Coronary artery (tissue), 2 donors: Measurements from ENCODE around the gene DLGAP3.

ENCODE experiments used
- DNase-seq: peaks from one replicate; pipeline ENCODE4 v3.0.0-alpha.2; 2017; ENCODE audit warnings: low spot score
- H3K27ac ChIP-seq, 2 donors: fragments of 200-600 bp; sonication (generic); one replicate each; pipeline ENCODE4 v1.5.1; 2016 to 2019
- H3K4me3 ChIP-seq: fragments of 200-600 bp; sonication (generic); 2 replicates; pipeline ENCODE4 v1.5.1; 2016; ENCODE audit warnings: mild to moderate bottlenecking, moderate library complexity
- TF ChIP-seq, protein P1 (sequence below): fragments of 200-600 bp; sonication (generic); IDR thresholded peaks from one replicate; pipeline ENCODE4 v1.5.1; 2019; ENCODE audit warnings: antibody characterized with exemption

Gene DLGAP3, protein sequence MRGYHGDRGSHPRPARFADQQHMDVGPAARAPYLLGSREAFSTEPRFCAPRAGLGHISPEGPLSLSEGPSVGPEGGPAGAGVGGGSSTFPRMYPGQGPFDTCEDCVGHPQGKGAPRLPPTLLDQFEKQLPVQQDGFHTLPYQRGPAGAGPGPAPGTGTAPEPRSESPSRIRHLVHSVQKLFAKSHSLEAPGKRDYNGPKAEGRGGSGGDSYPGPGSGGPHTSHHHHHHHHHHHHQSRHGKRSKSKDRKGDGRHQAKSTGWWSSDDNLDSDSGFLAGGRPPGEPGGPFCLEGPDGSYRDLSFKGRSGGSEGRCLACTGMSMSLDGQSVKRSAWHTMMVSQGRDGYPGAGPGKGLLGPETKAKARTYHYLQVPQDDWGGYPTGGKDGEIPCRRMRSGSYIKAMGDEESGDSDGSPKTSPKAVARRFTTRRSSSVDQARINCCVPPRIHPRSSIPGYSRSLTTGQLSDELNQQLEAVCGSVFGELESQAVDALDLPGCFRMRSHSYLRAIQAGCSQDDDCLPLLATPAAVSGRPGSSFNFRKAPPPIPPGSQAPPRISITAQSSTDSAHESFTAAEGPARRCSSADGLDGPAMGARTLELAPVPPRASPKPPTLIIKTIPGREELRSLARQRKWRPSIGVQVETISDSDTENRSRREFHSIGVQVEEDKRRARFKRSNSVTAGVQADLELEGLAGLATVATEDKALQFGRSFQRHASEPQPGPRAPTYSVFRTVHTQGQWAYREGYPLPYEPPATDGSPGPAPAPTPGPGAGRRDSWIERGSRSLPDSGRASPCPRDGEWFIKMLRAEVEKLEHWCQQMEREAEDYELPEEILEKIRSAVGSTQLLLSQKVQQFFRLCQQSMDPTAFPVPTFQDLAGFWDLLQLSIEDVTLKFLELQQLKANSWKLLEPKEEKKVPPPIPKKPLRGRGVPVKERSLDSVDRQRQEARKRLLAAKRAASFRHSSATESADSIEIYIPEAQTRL

DNA sequence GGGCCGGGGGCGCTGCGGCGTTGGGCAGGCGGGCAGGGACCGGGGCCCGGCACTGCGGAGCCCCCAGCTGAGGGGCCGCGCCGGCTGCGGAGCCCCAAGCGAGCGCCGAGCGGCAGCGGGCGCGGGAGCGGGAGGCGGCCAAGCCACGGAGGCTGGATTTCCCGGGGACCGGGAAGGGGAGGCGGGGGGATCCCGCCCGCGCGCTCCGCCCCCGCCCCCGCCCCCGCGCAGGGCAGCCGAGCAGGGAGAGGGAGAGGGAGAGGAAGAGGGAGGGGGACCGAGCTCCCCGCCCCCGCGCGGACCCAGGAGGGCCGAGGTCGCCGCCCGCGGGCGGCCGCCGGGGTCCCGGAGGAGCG, at the start of gene DLGAP3:
TSS of gene DLGAP3 (minus strand) at position 154 of the 356 bp plus-strand sequence. CDS start 24,267 bp downstream, outside the sequence.
- Histone ChIP-seq H3K27ac (no peak within 1 kb of the TSS), H3K4me3 (peak within 1 kb of the TSS; percentile 64)
- no peak for DNase-seq
- TF ChIP-seq, protein P1, sequence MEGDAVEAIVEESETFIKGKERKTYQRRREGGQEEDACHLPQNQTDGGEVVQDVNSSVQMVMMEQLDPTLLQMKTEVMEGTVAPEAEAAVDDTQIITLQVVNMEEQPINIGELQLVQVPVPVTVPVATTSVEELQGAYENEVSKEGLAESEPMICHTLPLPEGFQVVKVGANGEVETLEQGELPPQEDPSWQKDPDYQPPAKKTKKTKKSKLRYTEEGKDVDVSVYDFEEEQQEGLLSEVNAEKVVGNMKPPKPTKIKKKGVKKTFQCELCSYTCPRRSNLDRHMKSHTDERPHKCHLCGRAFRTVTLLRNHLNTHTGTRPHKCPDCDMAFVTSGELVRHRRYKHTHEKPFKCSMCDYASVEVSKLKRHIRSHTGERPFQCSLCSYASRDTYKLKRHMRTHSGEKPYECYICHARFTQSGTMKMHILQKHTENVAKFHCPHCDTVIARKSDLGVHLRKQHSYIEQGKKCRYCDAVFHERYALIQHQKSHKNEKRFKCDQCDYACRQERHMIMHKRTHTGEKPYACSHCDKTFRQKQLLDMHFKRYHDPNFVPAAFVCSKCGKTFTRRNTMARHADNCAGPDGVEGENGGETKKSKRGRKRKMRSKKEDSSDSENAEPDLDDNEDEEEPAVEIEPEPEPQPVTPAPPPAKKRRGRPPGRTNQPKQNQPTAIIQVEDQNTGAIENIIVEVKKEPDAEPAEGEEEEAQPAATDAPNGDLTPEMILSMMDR = no peak

DNA sequence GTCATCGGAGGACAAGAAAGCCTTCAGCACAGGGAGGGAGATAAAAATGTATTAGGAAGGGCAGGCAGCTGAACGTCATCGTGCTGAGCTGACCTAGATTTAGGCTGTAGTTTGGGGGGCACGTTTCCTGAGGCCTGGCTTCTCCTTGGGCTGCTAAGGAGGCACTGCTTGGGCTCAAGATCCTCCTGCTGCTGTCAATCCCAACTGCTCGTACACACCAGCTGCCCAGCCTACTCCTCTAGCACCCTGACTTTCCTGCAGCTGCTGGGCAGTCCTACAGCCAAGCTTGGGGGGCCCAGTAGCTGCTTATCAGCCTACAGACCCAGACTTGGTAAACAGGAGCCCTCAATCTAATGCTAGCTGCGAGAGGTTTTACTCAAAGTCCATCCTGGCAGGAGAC, 49.5 kb upstream of the DLGAP3 start:
- DNase-seq = no peak
- Histone ChIP-seq H3K4me3 (no peak overlapping the region), H3K27ac (no peak overlapping the region)
- TF ChIP-seq, protein P1 = no peak

DNA sequence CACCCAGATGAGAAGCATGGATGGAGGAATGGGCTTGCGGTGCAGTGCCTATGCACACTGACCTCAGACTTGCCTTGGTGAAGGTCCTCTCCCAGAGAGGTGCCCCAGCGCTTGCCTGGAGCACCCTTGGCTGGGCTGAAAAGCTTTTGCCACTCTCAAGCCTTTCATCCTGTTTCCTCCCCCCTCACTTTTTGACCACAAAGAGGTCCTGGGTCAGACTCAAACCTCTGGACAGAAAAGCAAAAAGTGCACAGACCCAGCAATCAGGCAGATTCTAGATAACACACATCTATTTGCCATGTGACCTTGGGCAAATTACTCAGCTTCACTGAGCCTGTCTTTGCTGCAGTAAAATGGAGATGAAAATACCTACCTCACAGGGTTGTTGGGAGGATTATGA, 48.4 kb upstream of the DLGAP3 start:
- TF ChIP-seq, protein P1 = no peak
- Histone ChIP-seq H3K4me3 (no peak overlapping the region), H3K27ac (no peak overlapping the region)
- no peak for DNase-seq

DNA sequence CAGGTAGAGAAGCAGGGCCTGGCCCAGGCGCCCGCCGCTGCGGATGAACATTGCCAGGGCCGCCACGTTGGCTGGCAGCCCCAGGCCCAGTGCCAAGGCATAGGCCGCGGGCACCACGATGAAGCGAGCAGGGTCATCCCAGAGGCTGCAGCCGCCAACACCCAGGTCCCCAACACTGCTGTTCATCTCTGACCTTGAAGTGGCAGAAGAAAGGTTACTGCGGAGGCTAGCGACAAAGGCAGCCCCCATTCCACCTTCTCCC, 47.7 kb upstream of the DLGAP3 start:
- Histone ChIP-seq H3K27ac (no peak overlapping the region), H3K4me3 (no peak overlapping the region)
- TF ChIP-seq, protein P1 = no peak
- DNase-seq = no peak

DNA sequence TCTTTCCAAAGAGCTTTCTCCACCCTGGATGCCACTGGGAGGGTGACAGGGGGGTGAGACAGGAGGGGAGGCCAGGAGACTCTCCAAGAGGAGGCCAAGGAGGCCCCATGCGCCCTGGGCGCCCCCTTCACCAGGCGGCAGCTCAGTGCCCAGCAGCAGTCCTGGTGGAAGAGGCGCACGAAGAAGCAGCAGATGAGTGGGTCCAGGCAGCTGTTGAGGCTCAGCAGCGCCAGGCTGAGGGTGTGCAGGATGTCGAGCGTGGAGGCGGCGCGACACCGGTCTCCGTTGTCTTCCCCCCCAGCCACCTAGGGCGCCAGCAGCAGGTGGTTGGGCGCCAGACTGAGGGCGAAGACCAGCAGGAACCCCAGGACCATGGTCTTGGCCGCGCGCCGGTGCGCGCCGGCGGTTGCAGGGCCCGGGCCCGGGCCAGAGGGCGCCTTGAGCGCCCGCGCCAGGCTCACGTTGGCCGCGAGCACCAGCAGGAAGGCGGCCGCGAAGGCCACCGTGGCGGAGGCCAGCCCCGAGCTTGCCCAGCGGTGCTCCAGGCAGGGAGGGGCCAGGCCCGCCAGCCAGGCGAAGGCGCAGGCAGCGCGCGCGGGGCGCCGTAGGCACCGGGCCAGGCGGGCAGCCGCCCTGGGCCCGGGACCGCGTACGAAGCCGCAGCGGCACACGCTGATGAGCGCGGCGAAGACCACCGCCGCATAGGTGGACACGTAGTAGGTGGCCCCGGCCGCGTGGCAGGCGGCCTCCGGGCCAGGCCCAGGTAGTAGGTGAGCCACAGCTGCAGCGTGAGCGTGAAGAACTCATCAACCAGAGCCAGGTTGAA, 47.1 kb upstream of the DLGAP3 start:
- no peak overlapping the region for H3K4me3 ChIP-seq
- TF ChIP-seq, protein P1 = no peak
- no peak for DNase-seq
- no peak overlapping the region for H3K27ac ChIP-seq

DNA sequence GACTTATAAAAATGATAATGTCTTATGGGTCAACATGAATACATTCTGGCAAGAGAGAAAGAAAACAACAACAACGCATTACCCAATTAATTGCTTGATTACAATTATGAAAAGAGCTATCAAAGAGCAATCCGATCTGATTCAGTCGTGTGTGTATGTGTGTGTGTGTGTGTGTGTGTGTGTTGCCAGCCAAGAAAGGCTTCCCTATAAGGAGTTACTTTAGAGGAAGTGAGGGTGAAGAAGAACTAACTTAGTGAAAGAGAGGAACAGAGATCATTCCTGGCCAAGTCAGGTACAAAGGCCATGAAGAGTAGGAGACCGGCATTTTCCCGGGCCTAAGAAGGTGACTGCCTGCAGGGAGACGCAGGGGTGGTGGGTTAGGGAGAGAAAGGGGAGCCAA, 46.3 kb upstream of the DLGAP3 start:
- H3K27ac ChIP-seq = no peak overlapping the region
- TF ChIP-seq, protein P1 = no peak
- no peak overlapping the region for H3K4me3 ChIP-seq
- no peak for DNase-seq
